Activated CD4-positive, alpha-beta memory T cell treated with anti-CD3 and anti-CD28 coated beads for 36 hours (primary cell): ENCODE measurements around the gene TAF3. TPM values are rescaled to one million over a fixed set of nuclear protein-coding genes. Genes with fewer than 3 reads are reported as not detected.

Source experiments
- CTCF ChIA-PET: fragments of 350-600 bp; sonication (Branson Sonifier 250); formaldehyde crosslinking; loops from one replicate; lab custom pipeline; 2021; ENCODE audit warnings: antibody characterized with exemption, inconsistent platforms; lab: Charles Lee
- POLR2A ChIA-PET: fragments of 350-600 bp; sonication (Branson Sonifier 250); formaldehyde crosslinking; loops from one replicate; lab custom pipeline; 2021; ENCODE audit warnings: antibody characterized with exemption; lab: Charles Lee
- DNase-seq: peaks from one replicate; pipeline ENCODE4 v3.0.0-alpha.2; 2020
- H3K27ac Mint-ChIP-seq: one replicate; pipeline ENCODE4 v1.8.0; 2021; ENCODE audit warnings: mixed read lengths
- H3K27me3 Mint-ChIP-seq: one replicate; pipeline ENCODE4 v1.8.0; 2021; ENCODE audit warnings: mixed read lengths
- H3K36me3 Mint-ChIP-seq: one replicate; pipeline ENCODE4 v1.8.0; 2021; ENCODE audit warnings: mixed read lengths
- H3K4me1 Mint-ChIP-seq: one replicate; pipeline ENCODE4 v1.8.0; 2021; ENCODE audit warnings: low read depth, mixed read lengths
- H3K4me3 Mint-ChIP-seq: one replicate; pipeline ENCODE4 v1.8.0; 2021; ENCODE audit warnings: mild to moderate bottlenecking, mixed read lengths
- H3K9me3 Mint-ChIP-seq: one replicate; pipeline ENCODE4 v1.8.0; 2021; ENCODE audit warnings: mixed read lengths
- intact Hi-C: fragments of 100-400 bp; cut with micrococcal nuclease; formaldehyde crosslinking; loops from one replicate; pipeline ENCODE4 v1.15.1; 2023
- total RNA-seq, 2 experiments: library from RNA; stranded (reverse); gene quantifications; one replicate each; pipeline ENCODE4 v1.2.3, GENCODE V29; 2021

Gene TAF3
- total RNA-seq, 2 experiments from 2014 or later, result 12.2 to 12.3 TPM

DNA sequence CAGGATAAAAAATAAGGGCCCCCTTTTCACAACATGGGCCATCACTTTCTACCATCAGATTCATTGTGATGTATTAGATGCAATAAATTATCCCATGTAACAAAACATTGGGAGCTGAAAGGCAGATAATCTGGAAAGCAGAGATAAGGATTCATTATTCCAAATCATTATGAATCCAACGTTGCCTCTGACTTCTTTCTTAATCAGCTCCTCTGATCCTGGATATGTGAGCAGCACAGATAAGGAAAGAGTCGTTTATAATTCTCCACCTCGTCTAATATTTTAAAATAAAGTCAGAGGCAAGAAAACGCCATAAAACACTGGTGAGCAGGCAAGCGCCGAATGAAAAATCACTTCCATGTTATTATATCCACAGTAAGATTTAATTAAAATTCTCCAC lies 222.3 kb downstream of the TAF3 start:
- peaks cover 62% of the 10 kb centered on the region for H3K4me1 Mint-ChIP-seq
- POLR2A ChIA-PET, result no interaction called here
- intact Hi-C loops, result loop anchor here (5.0 to 10.0 kb wide), 2 partner anchors 513 to 1986 kb away; no protein-coding TSS in a partner anchor
- no peaks in the 10 kb centered on the region for H3K9me3 Mint-ChIP-seq
- H3K27me3 Mint-ChIP-seq, result peaks cover 80% of the 10 kb centered on the region
- H3K4me3 Mint-ChIP-seq, result no peak overlapping the region
- CTCF ChIA-PET, result no interaction called here
- H3K27ac Mint-ChIP-seq, result peak overlapping the region; percentile 13
- no peak for DNase-seq
- no peaks in the 10 kb centered on the region for H3K36me3 Mint-ChIP-seq

DNA sequence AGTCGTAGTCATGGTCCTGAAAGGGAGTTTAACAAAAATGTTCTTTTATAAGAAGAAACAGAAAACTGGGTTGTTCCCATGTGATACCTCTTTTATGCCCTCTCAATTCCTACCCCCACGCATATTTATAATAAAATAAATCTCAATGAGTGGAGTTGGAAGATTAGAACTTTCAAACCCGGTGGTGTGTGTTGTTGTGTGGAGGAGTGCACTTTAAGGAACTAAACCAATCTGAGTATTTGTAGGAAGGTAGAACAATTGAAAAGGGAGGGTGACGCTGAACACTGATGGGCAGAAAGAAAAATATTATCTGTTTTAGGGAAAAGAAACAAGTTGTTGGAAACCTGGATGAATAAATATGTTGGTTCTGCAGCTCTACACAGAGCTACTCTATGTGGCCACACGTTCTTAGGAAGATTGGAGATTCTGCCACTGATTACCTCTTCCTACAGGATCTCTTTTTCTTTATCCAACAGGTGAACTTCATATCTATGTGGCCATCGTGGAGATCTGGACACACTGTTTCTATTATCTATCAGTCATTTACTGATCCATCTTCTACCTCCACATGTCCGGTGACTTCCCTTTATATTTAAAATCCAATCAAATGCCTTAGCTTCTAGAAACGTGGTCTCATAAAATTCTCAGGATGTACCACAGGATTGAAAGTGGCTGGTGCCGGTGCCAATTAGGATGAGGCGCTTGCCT lies 223.1 kb downstream of the TAF3 start:
- CTCF ChIA-PET, result interaction anchor here (1.5 to 1.9 kb wide), 3 partner anchors 10 to 70 kb away, joined by 3 to 5 read pairs (median 5); no protein-coding TSS in a partner anchor
- peaks cover 88% of the 10 kb centered on the region for H3K27me3 Mint-ChIP-seq
- H3K4me3 Mint-ChIP-seq, result no peak overlapping the region

DNA sequence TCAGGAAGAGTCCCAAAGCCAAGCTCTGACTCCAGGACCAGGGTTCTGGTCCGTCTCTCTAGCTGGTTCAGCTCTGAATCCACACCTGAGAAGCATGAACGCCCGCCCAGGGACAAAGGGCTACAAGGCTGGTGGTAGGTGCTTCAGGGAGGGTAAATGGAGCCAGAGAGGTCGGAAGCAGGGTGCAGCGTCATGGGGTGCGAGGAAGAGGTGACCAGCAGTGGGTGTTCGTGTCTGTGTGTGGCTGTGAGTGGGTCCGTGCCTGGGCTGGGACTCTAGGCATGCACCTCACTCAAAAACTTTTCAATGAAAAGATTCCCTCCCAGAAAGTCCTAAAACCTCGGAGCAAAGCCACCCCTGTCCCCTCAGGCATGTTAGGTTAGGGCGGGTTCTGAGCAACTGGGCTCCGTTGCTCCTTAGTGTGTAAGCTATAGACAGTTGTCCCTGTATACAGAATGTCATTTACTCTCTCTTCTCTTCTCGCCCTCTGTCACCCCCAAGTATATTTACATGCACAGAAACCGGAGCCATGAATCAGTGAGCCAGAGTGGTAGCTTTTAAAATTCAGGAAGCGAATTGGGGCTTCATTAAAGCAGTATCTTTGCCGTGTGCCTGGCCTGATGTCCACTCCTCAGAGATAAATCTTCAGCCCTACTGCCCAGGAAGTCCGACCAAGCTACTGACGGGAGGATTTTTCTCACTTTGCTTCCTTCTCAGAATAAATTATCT lies 223.9 kb downstream of the TAF3 start:
- Mint-ChIP-seq H3K36me3 (no peaks in the 10 kb centered on the region), H3K27me3 (peaks cover 93% of the 10 kb centered on the region), H3K27ac (peak overlapping the region; percentile 19), H3K4me3 (peak overlapping the region; percentile 42), H3K4me1 (peaks cover 68% of the 10 kb centered on the region), H3K9me3 (no peaks in the 10 kb centered on the region)
- intact Hi-C loops, result loop anchor here (5.0 to 10.0 kb wide), 2 partner anchors 515 to 1987 kb away; no protein-coding TSS in a partner anchor
- POLR2A ChIA-PET, result no interaction called here
- DNase-seq, result peak; percentile 14
- CTCF ChIA-PET, result interaction anchor here (0.8 to 1.9 kb wide), 4 partner anchors 9 to 1261 kb away, joined by 3 to 5 read pairs (median 4); no protein-coding TSS in a partner anchor

More for the DNA sequence above, 223.1 kb downstream of the TAF3 start:
- intact Hi-C loops, result loop anchor here (5.0 to 10.0 kb wide), 2 partner anchors 514 to 1987 kb away; no protein-coding TSS in a partner anchor
- peaks cover 68% of the 10 kb centered on the region for H3K4me1 Mint-ChIP-seq
- no peaks in the 10 kb centered on the region for H3K9me3 Mint-ChIP-seq
- no peaks in the 10 kb centered on the region for H3K36me3 Mint-ChIP-seq
- POLR2A ChIA-PET, result no interaction called here
- H3K27ac Mint-ChIP-seq, result peak overlapping the region; percentile 19
- DNase-seq, result no peak

DNA sequence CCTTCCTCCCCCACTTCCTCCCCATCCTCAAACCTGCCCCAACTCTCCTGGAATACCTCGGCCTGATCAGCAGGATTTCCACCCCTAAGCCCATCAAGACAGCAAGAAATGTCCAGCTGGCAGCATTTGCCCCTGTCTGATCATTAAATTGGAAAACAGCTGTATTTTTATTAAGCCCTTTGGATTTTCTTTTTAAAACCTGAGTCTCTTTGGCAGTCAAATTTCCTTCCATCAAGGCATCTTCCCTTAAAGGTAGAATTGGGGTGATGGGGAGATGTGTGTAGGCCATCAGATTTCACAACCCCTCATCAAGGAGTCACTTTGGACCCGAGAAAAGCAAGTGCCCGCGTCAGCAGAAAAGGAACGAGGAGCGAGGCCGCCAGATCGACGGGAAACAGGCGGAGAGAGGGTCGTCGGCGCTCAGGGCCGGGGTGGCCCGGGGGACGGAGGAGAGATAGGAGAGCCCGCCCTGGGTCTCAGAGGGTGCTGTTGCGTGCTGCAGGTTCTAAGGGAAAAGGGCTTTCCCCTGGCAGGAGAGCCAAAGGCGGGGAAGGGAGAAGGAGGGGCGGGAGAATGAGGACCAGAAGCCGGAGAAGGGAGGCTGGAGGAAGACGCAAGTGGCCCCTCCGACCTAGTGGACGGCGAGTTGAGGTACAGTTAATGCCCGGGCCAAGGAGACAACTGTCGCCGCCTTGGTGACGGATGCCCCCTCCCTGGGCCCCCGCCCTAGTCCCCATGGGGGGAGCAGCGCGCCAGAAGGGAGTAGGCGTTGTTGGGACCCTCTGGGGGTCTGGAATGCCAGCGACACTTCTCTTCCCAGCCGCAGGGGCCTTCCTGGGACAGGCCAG lies 224.6 kb downstream of the TAF3 start:
- ChIA-PET POLR2A (no interaction called here), CTCF (interaction anchor here (0.8 to 1.9 kb wide), 4 partner anchors 8 to 1260 kb away, joined by 3 to 5 read pairs (median 4); no protein-coding TSS in a partner anchor)
- no peaks in the 10 kb centered on the region for H3K36me3 Mint-ChIP-seq

DNA sequence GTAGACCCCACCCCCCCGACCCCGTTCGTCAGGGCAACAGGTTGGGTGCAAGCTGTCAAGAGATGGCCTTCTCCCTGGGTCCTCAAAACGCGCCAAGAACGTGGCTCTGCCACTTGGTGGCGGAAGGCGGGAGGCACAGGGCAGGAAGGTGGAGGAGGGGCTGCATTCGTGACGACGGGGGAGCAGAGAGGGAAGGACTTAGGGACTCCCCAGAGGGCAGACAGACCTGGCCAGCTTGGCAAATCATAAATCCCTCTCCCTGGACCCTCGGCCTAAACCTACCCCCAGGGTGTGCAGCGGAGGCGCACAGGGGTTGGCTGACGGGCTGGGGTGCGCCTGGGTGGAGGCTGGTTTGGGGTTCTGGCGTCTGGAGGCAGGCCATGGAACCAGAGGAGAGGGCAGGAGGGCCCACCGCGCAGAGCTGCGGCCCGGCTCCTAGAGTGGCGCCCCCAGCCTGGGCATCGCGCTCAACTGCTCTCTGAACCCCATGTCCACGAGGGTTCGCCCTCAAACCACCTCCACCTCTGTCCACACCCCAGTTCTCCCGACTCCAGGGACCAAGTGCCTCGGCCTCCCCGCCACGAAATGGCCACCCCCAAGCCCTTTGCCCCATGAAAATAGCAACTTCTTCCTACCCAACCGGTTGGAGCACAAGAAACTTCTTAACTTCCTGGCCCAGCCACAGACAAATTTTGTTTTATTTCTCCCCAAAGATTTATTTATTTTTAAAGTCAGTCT lies 225.4 kb downstream of the TAF3 start:
- CTCF ChIA-PET, result no interaction called here
- no peaks in the 10 kb centered on the region for H3K9me3 Mint-ChIP-seq
- no peak overlapping the region for H3K27ac Mint-ChIP-seq
- DNase-seq, result peak; percentile 71
- intact Hi-C loops, result loop anchor here (5.0 to 10.0 kb wide), 2 partner anchors 516 to 1989 kb away; no protein-coding TSS in a partner anchor
- H3K4me1 Mint-ChIP-seq, result peaks cover 70% of the 10 kb centered on the region
- peak overlapping the region; percentile 30 for H3K4me3 Mint-ChIP-seq
- peaks cover 93% of the 10 kb centered on the region for H3K27me3 Mint-ChIP-seq
- H3K36me3 Mint-ChIP-seq, result no peaks in the 10 kb centered on the region
- POLR2A ChIA-PET, result no interaction called here

More for the DNA sequence above, 224.6 kb downstream of the TAF3 start:
- intact Hi-C loops, result loop anchor here (5.0 to 10.0 kb wide), 2 partner anchors 516 to 1988 kb away; no protein-coding TSS in a partner anchor
- Mint-ChIP-seq H3K9me3 (no peaks in the 10 kb centered on the region), H3K4me3 (peak overlapping the region; percentile 42), H3K4me1 (peaks cover 70% of the 10 kb centered on the region), H3K27me3 (peaks cover 95% of the 10 kb centered on the region), H3K27ac (peak overlapping the region; percentile 2)
- peak; percentile 10 for DNase-seq

DNA sequence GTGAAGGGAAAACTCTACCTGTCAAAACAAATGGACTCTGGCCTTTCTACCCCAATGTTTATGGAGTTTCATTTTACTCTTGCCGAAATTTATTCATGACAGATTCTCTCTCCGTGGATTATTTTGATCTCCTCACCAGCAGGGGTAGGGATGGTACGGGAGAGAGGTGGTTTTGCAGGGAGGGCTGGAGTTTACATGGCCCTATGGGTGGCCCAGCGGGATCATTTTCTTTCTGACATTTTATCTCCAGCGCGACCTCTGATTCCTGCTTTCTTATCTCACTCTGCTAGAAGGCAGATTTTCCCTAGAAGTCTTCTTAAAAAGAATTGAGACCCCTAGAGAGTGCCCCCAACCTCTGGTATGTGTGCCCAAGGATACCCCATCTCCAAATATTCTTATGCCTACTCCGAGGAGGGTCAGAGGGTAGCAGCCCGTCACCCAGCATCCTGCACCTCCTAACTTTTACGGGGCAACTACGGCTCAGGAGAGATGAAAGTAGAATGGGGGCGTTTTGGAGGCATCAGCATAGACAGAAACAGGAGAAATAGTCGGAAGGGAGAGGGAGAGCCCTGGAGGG lies 226.1 kb downstream of the TAF3 start:
- POLR2A ChIA-PET, result no interaction called here
- CTCF ChIA-PET, result no interaction called here
- intact Hi-C loops, result loop anchor here (5.0 to 10.0 kb wide), 2 partner anchors 517 to 1990 kb away; no protein-coding TSS in a partner anchor
- peaks cover 88% of the 10 kb centered on the region for H3K27me3 Mint-ChIP-seq
- H3K4me1 Mint-ChIP-seq, result peaks cover 71% of the 10 kb centered on the region
- peak overlapping the region; percentile 64 for H3K4me3 Mint-ChIP-seq
- no peaks in the 10 kb centered on the region for H3K36me3 Mint-ChIP-seq
- peak overlapping the region; percentile 33 for H3K27ac Mint-ChIP-seq
- no peak for DNase-seq
- no peaks in the 10 kb centered on the region for H3K9me3 Mint-ChIP-seq

DNA sequence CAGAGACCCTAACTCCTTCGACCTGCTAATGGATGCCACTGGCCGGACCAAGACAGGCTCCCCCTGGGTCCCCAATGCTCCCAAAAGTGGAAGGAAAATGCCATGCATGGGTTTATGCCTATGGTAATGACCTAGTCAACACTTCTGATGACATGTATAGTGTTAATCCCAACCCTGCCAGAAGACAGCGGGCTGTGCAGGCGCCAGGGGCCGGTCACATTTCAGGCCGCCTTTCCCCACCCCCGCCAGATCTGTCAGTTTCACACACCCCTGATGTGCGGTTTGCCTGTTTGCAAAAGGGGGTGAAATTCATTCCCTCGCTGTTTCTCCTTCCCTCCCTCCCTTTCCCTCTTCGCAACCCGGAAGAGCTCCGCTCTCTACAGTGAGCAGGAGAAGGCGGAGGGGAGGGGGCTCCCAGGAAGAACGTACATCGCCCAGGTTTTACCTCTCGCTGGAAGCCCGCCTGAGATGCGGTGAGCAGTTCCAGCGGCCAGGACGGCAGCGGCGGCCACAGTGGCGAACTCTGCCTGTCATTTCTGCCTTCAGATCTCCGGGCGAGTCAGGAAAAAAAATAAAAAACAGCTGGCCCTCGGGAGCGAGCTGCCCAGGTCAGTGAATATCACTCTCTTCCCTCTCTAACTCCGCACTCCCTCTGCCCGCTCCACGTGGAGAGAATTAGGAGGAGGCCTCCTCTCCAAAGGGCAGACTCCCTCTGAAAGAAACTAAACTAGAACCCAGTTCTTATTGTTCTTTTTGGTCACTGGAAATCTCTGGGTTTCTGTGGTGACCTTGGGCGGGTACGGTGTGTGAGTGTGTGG lies 226.8 kb downstream of the TAF3 start:
- H3K9me3 Mint-ChIP-seq, result no peaks in the 10 kb centered on the region
- ChIA-PET POLR2A (interaction anchor here (1.1 kb wide), 1 partner anchor 11 kb away, joined by 4 read pairs; no protein-coding TSS in a partner anchor), CTCF (no interaction called here)
- H3K27ac Mint-ChIP-seq, result no peak overlapping the region
- intact Hi-C loops, result loop anchor here (5.0 to 10.0 kb wide), 2 partner anchors 518 to 1990 kb away; no protein-coding TSS in a partner anchor
- H3K4me1 Mint-ChIP-seq, result peaks cover 68% of the 10 kb centered on the region
- peaks cover 81% of the 10 kb centered on the region for H3K27me3 Mint-ChIP-seq
- no peaks in the 10 kb centered on the region for H3K36me3 Mint-ChIP-seq
- DNase-seq, result peak; percentile 40
- peak overlapping the region; percentile 64 for H3K4me3 Mint-ChIP-seq

DNA sequence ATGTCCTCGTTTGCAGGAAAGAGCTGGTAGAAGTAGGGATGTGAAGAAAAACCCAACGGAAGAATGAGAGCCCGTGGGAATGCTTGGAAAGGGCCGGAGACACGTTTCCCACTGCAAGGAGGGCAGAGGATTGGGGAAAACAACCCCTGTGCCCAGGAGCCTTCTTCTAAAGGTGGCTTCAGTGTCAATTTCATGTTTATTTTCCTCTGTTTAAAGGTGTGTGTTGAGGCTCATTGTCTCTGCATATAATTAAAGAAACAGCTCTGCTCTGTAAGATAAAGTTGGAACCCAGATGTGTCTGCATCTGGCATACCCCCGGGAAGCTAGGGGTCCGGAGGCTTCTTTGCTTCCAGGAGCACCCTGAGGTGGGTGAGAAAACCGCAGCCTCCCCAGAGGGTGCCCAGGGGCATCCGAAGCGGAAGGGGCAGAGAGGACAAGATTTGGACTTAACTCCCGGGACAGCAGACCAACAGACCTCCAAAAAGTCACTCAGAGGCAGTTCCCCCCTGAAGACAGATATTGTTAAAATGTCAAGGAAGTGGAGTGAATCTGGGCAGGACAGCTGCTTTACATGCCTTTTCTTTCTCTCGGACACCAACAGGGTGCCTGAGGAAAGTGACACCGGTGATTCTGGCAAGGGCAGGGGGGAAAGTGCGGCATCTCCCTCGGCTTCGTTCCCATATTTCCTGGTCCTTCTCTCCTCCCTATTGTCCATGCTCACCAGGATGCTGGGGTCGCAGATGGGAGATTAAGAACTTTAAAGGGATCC lies 227.6 kb downstream of the TAF3 start:
- DNase-seq, result peak; percentile 16
- H3K27ac Mint-ChIP-seq, result no peak overlapping the region
- intact Hi-C loops, result loop anchor here (10.0 kb wide), 1 partner anchor 1991 kb away; no protein-coding TSS in a partner anchor
- H3K4me3 Mint-ChIP-seq, result peak overlapping the region; percentile 64
- H3K36me3 Mint-ChIP-seq, result no peaks in the 10 kb centered on the region
- peaks cover 77% of the 10 kb centered on the region for H3K27me3 Mint-ChIP-seq
- no peaks in the 10 kb centered on the region for H3K9me3 Mint-ChIP-seq
- CTCF ChIA-PET, result no interaction called here
- peaks cover 68% of the 10 kb centered on the region for H3K4me1 Mint-ChIP-seq
- POLR2A ChIA-PET, result interaction anchor here (1.1 kb wide), 1 partner anchor 12 kb away, joined by 4 read pairs; no protein-coding TSS in a partner anchor

DNA sequence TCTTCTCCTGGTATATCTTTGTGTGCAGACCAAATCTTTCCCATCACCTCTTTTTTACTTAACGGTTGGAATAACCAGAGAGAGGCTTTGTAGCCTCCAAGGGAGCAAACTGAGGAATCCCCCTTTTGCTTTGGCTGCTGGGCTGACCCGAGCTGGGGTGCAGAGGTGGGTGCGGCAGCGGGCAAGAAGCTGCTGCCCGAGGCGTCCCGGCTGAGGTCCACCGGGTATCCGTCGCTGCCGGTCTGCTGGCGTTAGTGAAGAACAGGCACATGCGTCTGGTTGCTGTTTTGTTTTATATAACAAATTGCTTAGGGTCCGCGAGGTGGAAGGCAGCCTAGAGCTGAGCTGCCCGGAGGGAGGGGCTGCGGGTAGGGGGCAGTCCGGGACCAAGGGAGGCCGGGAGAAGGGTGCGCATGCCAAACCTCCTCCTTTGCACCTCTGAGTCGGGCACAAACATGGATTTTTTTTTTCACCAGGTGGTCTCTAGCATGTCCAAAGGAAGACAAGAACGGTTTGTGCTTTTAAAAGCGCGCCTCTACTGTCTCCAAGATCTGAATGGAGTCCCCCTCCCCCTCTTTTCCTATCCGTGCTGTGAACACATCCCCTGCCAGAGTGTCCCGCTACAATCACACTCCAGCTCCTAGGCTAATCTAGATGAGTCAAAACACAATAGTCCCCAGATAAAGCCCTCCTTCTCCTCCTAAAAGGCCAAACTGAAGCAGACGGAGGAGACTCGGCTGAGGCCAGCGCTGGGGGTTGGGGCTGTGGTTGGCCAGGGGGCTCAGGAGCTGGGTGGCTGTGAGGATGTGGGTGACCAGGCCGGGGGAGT lies 229.4 kb downstream of the TAF3 start:
- ChIA-PET CTCF (interaction anchor here (0.6 kb wide), 2 partner anchors 303 to 423 kb away, joined by 3 to 5 read pairs; no protein-coding TSS in a partner anchor), POLR2A (interaction anchor here (3.4 kb wide), 1 partner anchor 12 kb away, joined by 21 read pairs; no protein-coding TSS in a partner anchor)
- Mint-ChIP-seq H3K4me1 (peaks cover 62% of the 10 kb centered on the region), H3K27ac (no peak overlapping the region), H3K36me3 (peaks cover 3% of the 10 kb centered on the region), H3K9me3 (no peaks in the 10 kb centered on the region), H3K4me3 (no peak overlapping the region), H3K27me3 (peaks cover 71% of the 10 kb centered on the region)
- intact Hi-C loops, result loop anchor here (10.0 kb wide), 1 partner anchor 1993 kb away; no protein-coding TSS in a partner anchor
- peak; percentile 16 for DNase-seq
